Pulmonary artery endothelial cell (primary cell): ENCODE measurements around the gene CFHR5. TPM values are rescaled to one million over a fixed set of nuclear protein-coding genes. Genes with fewer than 3 reads are reported as not detected.
"Not testable (repeated sequence)": the region's sequence is repeated elsewhere in the genome, so short reads cannot be mapped to it uniquely, and the experiment has no call there.

Experiments used
- DNase-seq: peaks from one replicate; pipeline ENCODE4 v3.0.0-alpha.2; 2011; ENCODE audit warnings: low read depth, low spot score
- total RNA-seq: library from RNA; depleted of rRNA; stranded (reverse); fragments of >200 nt; gene quantifications from 2 replicates; pipeline ENCODE4 v1.2.3, GENCODE V29; 2014

Gene CFHR5
- total RNA-seq, 1 donor from 2014 or later: not detected

DNA sequence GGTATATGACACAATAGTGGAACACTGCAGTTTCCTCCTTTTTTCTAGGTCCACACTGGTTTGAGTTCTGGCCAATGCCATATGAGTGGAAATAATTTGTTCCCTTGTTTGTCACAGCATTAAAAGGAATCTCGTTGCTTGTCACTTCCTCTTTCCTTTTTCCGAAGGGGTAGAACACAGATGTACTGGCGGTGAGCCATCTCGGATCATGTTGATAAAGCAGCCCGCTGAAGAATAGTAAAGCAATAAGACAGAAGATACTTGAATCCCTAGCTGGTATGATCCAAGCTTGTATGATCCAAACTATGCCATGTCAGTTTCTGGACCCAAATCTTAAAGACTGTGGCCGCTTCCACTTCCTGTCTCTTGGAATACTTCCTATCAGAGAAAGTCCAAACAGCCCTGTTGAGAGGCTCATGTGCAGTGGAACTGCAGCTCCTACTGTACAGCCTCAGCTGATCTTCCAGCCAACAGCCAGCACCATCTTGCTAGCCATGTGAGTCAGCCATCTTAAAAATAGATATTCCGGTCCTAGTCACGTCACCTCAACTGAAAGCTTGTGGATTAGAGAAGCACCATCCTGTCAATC, 40.3 kb downstream of the CFHR5 start:
- DNase-seq: no peak

DNA sequence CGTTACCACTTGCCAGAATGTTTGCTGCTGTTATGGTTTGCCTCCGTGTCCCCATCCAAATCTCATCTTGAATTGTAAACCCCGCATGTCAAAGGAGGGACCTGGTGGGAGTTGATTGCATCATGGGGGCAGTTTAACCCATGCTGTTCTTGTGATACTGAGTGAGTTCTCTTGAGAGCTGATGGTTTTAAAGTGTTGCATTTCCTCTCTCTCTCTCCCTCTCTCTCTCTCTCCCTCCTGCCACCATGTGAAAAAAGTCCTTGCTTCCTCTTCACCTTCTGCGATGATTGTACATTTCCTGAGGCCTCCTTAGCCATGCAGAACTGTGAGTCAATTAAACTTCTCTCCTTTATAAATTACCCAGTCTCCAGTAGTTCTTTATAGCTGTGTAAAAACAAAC, 44.4 kb downstream of the CFHR5 start:
- no peak for DNase-seq

DNA sequence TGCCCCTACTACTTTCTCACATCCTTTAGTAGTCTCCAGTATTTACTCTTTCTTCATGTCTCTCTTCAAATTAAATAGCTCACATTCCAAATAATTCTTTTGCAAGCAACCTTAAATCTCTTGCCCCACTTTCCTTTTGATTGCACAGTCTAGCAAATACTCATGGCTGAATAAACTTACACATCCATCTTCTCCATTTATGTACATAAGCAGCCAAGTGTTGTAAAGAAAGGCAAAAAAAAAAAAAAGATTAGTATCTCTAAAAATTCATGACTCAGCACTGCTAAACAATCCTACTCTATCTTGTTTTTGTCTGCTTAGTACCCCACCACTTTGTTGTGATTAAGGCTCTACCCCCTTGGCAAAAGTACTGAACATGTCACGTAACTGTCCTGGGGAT, 47.1 kb downstream of the CFHR5 start:
- DNase-seq: no peak

DNA sequence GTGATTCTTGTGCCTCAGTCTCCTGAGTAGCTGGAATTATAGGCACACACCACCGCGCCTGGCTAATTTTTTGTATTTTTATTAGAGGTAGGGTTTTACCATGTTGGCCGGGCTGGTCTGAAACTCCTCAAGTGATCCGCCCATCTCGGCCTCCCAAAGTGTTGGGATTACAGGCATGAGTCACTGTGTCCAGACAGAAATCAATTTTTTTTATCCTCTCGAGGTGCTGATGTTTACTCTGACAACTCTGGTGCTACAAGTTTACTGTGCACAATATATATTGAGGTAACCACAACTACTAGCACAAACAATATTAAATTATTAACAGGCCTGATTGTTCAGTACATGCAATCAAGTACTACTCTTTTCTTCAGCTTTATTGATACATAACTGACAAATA, 50.0 kb downstream of the CFHR5 start:
- DNase-seq: no peak

DNA sequence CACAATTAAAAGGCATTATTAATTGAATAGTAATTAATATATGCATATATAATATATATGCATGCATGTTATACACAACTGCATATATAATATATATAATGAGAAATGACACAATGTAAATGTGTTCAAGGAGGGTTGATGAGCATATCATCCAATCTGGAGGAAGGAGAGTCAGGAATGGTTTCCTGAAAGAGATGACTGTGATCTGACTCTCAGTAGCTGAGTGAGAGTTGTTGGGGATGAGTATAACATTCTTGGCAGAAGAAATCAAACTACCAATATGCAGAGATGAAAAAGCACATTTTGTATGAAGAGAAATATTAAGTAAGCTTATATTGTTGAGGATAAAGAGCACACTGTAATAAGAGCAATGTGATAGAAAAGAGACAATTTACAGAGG, 52.4 kb downstream of the CFHR5 start:
- DNase-seq: no peak

DNA sequence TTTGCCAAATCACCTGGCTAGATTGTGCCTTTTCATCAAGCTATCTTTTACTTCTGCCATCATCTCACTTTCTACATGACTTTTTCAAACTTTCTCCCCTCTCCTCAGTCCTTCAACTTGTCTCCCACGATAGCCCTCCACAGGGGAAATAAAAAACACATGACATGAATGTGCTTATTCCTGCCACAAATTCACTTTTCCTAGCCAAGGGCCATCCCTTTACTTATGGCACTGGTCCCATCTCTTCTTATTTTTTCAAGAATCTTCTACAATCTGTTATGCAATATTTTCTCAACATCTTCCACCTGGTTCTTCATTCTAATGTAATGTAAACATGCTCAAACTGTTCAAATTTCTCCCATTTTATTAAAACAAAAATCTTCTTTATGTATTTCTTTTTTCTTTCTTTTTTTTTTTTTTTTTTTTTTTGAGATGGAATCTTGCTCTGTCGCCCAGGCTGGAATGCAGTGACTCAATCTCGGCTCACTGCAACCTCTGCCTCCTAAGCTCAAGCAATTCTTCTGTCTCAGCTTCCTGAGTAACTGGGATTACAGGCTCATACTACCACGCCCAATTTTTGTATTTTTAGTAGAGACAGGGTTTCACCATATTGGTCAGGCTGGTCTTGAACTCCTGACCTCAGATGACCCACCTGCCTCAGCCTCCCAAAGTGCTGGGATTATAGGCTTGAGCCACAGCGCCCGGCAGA, 57.4 kb downstream of the CFHR5 start:
- DNase-seq: not testable (repeated sequence)

DNA sequence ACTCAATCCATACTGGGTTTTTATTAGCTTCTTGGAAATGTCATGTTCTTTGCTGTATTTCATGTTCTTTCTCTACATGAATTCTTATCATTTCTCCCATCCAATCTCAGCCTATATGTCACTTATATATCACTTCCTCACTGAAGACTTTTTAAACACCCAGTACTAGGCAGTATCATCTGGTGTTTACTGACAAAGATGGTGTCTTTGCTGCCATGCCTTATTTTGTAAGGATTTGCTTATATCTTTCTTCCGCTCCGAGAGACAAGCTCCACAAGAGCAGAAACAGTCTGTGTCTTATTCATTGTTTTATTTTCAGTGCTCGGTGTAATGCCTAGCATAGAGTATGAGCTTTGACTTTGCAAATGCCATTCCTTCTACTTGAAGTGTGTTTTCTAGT, 59.5 kb downstream of the CFHR5 start:
- DNase-seq: no peak

DNA sequence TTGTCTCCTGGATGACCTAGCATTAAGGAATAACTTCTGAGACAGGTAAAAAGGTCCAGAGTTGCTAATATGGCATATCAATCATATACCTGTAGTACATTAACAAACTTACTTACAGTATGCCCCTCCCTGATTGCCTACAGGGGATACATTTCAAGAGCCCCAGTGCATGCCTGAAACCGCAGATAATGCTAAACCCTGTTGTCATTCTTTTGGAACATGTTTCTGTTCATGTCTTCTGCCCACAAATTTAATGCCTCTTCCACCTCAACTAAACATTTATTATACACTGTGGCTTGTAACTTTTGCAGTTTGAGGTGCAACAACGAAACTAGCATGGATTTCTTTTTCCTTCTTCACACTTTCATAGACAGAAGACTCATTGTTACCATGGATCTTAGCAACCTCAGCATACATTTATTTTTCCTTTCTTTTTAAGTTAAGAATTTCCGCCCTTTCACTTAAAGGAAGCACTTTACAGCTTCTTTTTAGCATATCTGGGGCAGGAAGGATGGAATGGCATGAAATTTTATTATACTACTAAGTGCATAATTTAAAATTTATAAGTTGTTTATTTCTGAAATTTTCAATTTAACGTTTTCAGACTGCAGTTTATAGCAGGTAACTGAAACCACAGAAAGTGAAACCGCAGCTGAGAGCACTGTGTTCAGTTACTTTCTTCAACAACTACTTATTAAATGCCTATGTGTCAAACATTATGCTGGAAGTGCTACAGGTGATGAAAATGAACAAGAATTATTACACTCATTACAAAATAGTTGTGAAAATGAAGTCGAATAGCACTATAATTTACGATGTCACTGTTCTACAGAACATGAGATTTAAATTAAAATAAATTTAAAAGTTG, 64.4 kb downstream of the CFHR5 start:
- no peak for DNase-seq

DNA sequence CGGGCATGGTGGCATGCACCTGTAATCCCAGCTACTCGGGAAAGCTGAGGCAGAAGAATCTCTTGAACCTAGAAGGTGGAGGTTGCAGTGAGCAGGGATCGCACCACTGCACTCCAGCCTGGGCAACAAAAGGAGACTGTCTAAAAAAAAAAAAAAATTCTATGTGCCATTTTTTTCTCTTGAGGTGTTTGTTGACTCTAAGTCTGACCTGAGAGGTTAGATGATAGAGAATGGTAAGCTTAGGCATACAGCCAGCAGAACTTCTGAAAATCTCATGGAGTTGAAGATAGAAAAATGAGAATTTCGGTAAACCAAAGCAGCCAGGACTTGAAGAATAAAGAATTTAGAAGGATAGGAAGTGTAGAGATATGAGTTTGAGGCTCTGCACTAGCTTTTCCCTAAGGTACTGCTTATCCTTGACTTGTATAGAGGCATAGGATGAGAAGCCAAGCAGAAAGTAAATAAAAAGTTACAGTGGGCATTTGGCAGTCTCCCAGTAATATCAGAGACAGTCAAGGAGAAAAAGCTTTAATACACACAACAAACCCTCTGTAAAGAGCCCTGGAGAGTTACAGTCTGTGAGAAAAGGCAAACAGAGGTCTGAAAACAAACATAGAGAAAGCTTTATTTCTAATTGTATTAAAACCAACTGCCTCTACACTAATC, 65.5 kb downstream of the CFHR5 start:
- no peak for DNase-seq

DNA sequence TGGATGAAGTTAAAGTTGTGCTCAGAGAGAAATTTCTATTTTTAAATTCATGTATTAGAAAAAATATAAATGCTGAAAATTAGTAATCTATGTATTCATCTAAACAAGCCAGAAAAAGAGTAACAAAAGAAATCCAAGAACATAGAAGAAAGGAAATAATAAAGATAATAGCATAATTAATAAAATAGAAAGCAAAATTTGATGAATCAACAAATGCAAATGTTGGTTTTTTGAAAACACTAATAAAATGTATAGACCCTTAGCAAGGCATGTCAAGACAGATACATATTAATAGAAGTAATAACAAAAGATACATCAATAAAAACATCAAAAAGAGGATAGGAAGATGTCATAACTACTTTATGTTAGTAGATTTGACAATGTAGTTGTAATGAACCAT, 71.7 kb downstream of the CFHR5 start:
- no peak for DNase-seq

Other genes with a start within 250 kb of the CFHR5 start
- gene CFHR3, start 202.7 kb upstream of the CFHR5 start, total RNA-seq: not detected in 2 replicates
- 0.07 TPM in 1 of 2 replicates, not detected in the other for gene CFHR1, start 157.8 kb upstream of the CFHR5 start, total RNA-seq
- gene CFHR4, start 89.5 kb upstream of the CFHR5 start, total RNA-seq: not detected in 2 replicates
- gene CFHR2, start 33.8 kb upstream of the CFHR5 start, total RNA-seq: not detected in 2 replicates
- not detected in 2 replicates for gene F13B, start 89.7 kb downstream of the CFHR5 start, total RNA-seq
- 27.8 and 54.6 TPM in 2 replicates for gene ASPM, start 169.1 kb downstream of the CFHR5 start, total RNA-seq
- 5.3 and 7.5 TPM in 2 replicates for gene ZBTB41, start 223.7 kb downstream of the CFHR5 start, total RNA-seq